ENCODE results near the gene HSPA9.

HSPA9 gene

GRCh38 chr5:138575194-138576015, at the start of gene HSPA9:
Gene HSPA9 (minus strand): TSS chr5:138575401. CDS start chr5:138575318, 83 bp downstream.
- peak; percentile 84 to 95 for DNase-seq

GRCh38 chr5:138623053-138623452, 47.9 kb upstream of the HSPA9 start:
- no peak for DNase-seq

- no peak for DNase-seq
Measured at GRCh38 chr5:138622051-138622450, 46.9 kb upstream of the HSPA9 start.

- no peak for DNase-seq
Measured at GRCh38 chr5:138620663-138621224, 45.5 kb upstream of the HSPA9 start.

- DNase-seq: no peak
Measured at GRCh38 chr5:138616508-138616907, 41.3 kb upstream of the HSPA9 start.

- no peak for DNase-seq
Measured at GRCh38 chr5:138615461-138615860, 40.3 kb upstream of the HSPA9 start.

- no peak for DNase-seq
Measured at GRCh38 chr5:138611678-138612218, 36.5 kb upstream of the HSPA9 start.

- no peak for DNase-seq
Measured at GRCh38 chr5:138610918-138611677, 35.9 kb upstream of the HSPA9 start.

GRCh38 chr5:138610415-138610917, 35.3 kb upstream of the HSPA9 start:
- DNase-seq: no peak

GRCh38 chr5:138606378-138607064, 31.3 kb upstream of the HSPA9 start:
- DNase-seq: no peak

- DNase-seq: no peak
Measured at GRCh38 chr5:138605254-138605972, 30.2 kb upstream of the HSPA9 start.

- no peak for DNase-seq
Measured at GRCh38 chr5:138604176-138604785, 29.1 kb upstream of the HSPA9 start.

- DNase-seq: no peak
Measured at GRCh38 chr5:138603249-138603920, 28.2 kb upstream of the HSPA9 start.

GRCh38 chr5:138602371-138603000, 27.3 kb upstream of the HSPA9 start:
- no peak for DNase-seq

- DNase-seq: no peak
Measured at GRCh38 chr5:138601444-138601843, 26.2 kb upstream of the HSPA9 start.

- no peak for DNase-seq
Measured at GRCh38 chr5:138600446-138600845, 25.2 kb upstream of the HSPA9 start.

GRCh38 chr5:138597661-138598400, 22.6 kb upstream of the HSPA9 start:
- no peak for DNase-seq

GRCh38 chr5:138596105-138596881, 21.1 kb upstream of the HSPA9 start:
- DNase-seq: no peak

Data from cerebellar nuclear complex (tissue), 1 donor.